Measurements from ENCODE around the gene FCHSD2.

DNA sequence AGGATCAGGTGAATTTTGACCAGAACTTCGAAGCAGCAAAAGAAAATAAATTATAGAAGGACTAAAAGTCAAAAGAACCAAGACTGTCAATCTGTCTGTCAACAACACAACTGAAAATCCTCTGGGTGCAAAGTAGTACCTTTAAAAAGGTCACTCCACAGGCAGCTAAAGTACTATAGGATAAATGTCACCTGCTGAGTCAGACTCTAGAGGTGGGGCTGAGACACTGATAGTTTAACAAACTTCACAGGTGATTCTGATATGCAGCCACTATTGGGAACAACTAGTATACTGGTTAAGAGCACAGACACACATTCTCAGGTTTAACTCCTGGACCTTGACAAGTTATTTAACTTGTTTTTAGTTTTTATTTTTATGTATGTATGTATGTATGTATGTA lies 107.3 kb downstream of the FCHSD2 start:
- TF ChIP-seq YY1 (IDR thresholded peaks at IDR 0.05) (no peak), MAX (IDR thresholded peaks at IDR 0.05) (no peak), RAD21 (IDR thresholded peaks at IDR 0.05) (no peak)
- TF ChIP-seq, protein P1, sequence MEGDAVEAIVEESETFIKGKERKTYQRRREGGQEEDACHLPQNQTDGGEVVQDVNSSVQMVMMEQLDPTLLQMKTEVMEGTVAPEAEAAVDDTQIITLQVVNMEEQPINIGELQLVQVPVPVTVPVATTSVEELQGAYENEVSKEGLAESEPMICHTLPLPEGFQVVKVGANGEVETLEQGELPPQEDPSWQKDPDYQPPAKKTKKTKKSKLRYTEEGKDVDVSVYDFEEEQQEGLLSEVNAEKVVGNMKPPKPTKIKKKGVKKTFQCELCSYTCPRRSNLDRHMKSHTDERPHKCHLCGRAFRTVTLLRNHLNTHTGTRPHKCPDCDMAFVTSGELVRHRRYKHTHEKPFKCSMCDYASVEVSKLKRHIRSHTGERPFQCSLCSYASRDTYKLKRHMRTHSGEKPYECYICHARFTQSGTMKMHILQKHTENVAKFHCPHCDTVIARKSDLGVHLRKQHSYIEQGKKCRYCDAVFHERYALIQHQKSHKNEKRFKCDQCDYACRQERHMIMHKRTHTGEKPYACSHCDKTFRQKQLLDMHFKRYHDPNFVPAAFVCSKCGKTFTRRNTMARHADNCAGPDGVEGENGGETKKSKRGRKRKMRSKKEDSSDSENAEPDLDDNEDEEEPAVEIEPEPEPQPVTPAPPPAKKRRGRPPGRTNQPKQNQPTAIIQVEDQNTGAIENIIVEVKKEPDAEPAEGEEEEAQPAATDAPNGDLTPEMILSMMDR (IDR thresholded peaks at IDR 0.05; ENCODE audit: low read depth, low read length, missing input control): no peak

Data from liver (tissue), 3 donors.